GM21367 (cell line): ENCODE results near the gene AGFG1.
"Not testable (repeated sequence)": the region's sequence is repeated elsewhere in the genome, so short reads cannot be mapped to it uniquely, and the experiment has no call there.

Experiments
- ATAC-seq: cut with Tn5 transposase; IDR thresholded peaks from one replicate; pipeline ENCODE4 v1.9.1; 2021; ENCODE audit not compliant: unreplicated experiment

AGFG1 gene

GRCh38 chr2:227497158-227497557 lies 25.2 kb downstream of the AGFG1 start:
- no peak for ATAC-seq

DNA sequence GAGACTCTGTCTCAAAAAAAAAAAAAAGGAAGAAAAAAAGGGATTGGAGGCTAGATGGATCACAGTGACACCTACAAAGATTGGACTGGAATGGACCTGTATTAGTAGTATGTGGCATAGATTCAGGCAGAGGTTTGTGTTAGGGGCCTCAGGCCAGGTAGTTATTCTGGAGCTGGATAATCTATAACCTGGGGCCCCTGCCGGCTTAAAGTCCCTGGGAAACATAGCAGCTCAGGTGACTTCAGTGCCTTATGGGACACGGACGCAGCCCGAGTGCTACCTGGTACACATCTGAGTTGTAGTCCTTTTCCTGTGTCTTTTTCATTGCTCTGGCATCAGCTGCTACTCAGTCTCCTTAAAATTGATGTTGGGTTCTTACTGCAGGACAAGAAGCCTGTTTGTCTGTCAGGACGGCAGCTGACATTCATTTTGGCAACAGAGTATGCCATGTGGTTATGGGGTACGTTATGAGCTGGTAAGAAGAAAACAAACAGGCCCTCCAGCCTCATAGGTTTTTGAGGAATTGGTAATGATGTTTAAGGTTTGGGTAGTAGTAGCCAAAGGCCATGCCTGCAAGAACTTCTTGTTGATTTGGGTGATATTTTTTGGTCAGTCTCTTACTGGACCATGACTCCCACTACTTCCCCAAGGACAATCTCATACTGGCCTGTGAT lies 27.8 kb downstream of the AGFG1 start:
- no peak for ATAC-seq

DNA sequence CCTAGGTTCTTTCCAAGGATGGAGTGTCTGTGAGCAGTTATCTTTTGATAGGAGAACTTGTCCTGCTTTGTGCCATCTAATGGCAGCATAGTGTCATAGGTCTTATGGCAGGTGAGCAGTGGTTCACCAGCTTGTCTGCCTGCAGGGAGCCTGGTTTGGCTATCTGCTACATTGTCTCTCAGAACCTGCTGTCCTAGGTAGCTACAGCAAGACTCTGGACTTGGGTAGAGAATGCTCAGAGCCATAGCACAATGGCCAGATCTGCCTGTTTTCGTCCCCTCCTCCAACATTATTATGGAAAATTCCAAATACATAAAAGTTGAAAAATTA lies 28.3 kb downstream of the AGFG1 start:
- no peak for ATAC-seq

DNA sequence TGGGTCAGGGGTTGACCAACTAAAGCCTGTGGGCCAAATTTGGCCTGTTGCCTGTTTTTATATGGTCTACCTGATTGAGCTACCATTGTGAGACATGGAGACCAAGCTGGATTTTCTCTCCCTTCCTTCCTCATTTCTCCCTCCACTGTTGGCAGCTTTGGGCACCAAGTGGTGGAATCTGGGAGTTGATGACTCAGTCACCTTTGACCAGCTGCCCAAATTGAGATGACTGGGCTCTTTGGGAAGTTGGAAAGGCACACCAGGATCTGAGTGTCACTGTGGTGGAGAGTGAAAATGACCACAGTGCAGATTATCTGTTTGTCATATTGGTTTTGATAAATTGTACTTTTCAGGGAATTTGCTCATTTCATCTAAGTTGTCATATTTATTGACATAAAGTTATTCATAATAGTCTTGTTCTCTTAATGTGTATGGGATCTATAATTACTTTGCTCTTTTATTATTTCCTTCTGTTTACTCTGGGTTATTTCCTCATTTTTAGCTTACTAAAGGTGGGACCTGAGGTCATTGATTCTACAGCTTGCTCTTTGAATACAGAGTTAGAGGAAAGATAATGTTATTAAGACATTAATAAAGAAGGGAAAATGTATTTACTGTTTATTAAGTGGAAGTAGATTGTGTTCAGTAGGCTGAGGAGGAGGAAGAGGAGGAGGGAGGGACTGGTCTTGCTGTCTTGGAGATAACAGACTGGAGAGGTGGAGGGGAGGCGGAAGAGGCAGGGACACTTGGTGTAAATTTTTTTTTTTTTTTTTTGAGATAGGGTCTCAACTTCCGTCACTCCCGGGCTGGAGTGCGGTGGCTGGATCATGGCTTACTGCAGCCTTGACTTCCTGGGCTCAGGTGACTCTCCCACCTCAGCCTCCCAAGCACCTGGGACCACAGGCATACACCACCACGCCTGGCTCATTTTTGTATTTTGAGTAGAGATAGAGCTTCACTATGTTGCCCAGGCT lies 31.8 kb downstream of the AGFG1 start:
- ATAC-seq = no peak

DNA sequence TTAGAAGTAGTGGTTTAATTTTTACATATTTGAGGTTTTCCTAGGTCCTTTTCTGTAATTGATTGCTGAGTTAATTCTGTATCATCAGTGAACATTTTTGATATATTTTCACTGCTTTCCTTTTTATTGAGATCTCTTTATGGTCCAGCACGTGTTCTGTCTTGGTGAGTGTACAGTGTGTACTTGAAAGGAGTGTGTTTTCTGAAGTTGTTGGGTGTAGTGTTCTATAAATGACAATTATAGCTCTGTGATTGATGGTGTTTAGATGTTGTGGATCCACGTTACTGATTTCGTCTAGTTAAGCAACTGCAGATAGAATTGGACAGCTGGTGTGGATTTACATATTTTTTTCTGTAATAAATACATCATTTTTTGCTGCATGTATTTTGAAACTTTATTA lies 32.7 kb downstream of the AGFG1 start:
- ATAC-seq = no peak

DNA sequence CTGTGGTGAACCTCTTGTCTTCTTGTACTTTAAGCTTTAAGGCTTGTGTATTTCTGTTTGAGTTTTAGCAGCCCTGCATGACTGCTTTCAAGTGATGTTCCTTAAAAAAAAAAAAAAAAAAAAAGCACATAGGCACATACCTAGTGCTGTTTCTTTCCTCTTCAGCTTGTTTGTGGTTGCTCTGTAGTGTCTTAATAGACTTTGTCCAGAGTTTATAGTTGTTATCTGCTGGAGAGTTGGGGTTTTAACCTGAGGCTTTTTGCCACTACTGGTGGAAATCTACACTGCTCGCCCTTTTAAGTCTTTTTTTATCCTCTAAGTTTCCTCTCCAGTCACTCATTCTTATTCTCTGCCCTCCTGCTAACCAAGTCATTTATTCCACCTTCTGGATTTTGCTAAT lies 34.5 kb downstream of the AGFG1 start:
- no peak for ATAC-seq

DNA sequence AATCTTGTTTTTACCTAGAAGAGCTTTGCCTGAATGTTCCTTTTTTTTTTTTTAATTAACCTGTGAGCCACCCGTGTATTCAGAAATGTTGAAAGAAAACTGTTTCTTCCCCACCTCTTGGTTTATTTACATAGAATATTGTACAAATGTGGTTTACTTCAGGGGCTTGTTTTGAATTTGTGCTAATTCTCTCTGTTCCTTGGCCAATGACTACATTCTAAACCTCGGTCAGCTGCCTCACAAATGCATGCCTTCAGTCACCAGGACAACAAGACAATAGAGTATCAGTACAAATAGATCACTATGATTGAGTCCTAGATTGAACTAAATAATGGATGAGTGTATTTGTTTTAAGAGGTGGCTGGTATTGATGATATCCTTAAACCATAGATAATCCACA lies 36.0 kb downstream of the AGFG1 start:
- no peak for ATAC-seq

DNA sequence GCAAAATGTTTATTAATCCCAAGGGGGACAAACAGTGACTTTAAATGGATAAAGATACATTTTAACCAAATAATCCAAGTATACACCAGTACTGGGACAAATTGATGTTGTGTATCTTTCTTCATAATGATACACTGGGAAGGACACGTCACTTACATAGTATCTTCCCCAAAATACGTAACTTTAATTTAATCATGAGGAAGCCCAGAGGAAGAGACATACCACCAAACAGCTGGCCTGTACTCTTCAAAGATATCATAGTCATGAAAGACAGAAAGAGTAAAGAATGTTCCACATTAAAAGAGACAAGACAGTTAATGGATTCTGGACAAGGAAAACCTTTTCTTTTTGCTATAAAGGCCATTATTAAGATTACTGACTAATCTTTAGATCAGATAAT lies 37.1 kb downstream of the AGFG1 start:
- ATAC-seq = no peak

DNA sequence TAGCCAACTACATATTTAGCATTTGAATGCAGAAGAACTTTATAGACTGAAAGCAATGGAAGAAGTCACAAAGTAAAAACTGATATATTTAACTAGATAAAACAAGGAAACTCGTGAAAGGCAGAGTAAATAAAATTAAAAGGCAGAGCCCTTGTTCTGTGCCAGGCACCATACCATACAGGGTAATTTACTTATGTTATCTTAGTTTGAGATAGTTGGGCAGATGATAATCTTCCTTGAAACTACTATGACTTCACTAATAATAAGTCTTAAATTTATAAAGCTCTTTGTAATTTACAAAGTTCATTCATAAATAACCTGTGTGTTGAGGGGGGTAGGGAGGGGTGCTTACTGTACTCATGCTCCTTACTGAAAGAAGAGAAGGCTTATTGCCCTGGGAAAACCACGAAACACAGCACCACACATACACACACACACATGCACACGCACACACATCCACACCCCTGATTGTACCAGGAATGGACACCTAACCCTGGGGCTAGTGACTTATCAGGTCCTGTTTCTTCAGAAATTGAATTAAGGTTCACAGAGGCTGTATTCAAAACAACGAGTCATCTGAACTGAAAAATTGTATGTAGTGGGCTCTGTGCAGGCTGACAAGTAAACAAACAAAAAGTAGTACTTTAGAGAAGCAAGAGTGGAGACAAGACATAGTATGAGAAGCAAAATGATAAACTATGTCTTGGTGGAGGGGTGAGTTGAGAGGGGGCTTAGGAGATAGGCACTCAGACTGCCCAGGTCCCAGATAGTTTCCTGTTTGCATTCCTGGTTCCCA lies 38.1 kb downstream of the AGFG1 start:
- no peak for ATAC-seq

DNA sequence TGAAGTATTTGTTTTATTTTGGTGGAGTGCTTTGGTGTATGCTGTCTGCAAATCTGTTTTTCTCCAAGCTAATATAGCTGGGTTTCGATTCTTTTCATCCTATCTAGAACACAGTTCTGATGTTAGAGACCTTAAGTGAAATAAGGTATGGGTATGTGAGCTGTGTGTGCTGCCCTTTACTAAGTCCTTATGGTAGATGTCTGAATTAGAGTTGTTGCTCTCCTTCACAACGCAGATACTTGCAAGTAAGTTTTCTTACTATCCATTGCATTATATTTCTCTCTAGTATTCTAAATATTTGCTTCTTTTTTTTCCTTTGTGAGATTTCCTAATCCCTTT lies 38.6 kb downstream of the AGFG1 start:
- ATAC-seq = no peak

- no peak for ATAC-seq
These were observed 39.4 kb downstream of the AGFG1 start for GRCh38 chr2:227511239-227511930.

DNA sequence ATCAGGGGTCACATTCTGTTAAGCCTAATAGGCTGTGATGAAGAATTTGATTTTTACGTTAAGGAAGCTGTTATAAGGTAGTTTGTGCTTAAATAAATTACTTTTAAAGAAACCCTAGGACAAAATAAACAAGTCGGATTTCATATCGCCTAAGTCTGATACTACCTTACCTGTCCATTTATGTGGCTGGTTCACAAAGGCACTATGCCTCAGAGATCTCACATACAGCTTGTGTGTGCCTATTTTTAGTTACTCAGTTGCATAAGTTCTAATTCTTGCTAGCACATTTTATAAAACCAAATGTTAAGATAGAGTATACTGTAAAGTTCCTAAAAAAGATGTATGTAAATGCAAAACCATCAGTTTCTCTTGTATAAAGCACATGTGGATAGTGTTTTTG lies 40.0 kb downstream of the AGFG1 start:
- ATAC-seq = no peak

- ATAC-seq = no peak
These were observed 41.2 kb downstream of the AGFG1 start for GRCh38 chr2:227513113-227513512.

DNA sequence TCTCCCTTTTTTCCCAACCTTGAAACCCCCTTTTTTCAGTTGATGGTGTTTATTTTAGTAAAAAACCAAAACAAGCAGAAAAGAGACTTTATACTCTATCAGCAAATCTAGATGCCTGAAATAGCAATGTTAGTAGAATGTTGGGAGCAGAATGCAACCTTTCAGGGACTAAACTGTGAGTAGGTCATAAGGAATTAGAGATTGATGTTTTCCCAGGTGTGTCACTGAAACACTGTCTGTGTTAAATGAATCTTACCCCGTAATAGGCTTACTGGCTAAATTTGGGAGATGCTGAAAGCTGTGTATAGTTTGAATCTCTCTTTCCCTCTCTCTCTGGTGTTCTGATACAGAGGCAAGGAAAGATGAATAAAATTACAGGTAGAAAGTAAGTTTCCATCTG lies 43.8 kb downstream of the AGFG1 start:
- no peak for ATAC-seq

GRCh38 chr2:227517724-227518123 lies 45.8 kb downstream of the AGFG1 start:
- ATAC-seq = no peak

- not testable (repeated sequence) for ATAC-seq
These were observed 46.4 kb downstream of the AGFG1 start for GRCh38 chr2:227518278-227518865.

GRCh38 chr2:227521178-227521577 lies 49.2 kb downstream of the AGFG1 start:
- ATAC-seq = not testable (repeated sequence)

DNA sequence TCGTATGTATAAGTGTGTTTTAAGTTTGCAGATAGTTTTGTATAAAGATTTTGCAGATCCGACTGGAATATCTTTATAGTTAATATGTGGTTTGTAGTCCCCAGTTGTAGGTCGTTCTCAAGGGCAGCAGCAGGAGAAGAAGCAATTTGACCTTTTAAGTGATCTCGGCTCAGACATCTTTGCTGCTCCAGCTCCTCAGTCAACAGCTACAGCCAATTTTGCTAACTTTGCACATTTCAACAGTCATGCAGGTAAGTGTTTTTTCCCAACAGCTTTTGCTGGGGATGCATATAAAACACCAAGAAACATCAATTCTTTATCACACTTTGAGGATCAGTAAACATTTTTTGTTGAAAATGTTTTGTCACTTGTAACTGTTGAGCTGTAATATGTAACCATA lies 52.7 kb downstream of the AGFG1 start:
- no peak for ATAC-seq

DNA sequence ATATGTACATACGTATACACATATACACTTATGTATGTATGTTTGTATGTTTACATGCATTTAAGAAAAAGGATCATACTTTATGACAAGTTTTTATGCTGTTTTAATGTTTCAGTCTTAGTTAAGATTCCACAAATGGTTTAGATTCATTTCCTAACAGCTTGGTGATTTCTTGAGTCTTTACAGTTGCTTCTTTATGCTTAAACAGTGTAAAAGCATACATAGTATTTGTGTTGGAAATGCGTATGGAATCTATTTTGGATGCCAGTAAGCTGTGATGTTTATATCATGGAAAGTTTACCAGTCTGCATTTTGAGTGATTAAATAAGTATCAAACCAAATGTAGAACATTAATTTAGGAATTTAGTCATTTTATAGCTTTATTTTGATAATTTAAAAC lies 55.4 kb downstream of the AGFG1 start:
- ATAC-seq = no peak

GRCh38 chr2:227528803-227529202 lies 56.8 kb downstream of the AGFG1 start:
- no peak for ATAC-seq

GRCh38 chr2:227529871-227530270 lies 57.9 kb downstream of the AGFG1 start:
- no peak for ATAC-seq
